ENCODE data around the gene ADCY2.

Gene ADCY2

DNA sequence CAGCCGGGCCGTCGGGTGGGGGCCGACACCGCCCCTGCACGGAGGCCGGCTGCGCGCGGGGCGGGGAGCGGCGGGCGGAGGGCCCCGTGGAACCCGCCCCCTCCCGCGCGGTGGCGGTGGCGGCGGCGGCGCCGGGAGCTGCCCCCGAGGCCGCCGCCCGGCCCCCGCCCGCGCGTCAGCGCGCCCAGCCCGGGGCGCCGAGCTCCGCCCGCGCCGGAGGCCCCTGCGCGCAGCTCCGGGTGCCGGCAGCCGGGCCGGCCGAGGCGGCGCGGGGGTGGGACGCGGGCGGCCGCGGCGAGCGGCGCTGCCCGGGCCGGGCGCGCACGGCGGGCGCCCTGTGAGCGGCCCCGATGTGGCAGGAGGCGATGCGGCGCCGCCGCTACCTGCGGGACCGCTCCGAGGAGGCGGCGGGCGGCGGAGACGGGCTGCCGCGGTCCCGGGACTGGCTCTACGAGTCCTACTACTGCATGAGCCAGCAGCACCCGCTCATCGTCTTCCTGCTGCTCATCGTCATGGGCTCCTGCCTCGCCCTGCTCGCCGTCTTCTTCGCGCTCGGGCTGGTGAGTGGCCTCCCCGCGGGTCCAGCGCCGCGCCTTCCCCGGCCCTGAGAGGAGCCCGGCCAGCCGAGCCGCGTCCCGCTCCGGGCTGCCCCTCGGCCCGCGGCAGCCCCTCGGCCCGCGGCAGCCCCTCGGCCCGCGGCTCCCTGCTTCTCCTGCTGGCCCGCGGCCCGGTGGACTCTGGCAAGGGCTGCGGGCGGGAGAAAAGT lies at the start of gene ADCY2:
Gene ADCY2 (plus strand): TSS at position 192 of the 766 bp plus-strand sequence. CDS start 159 bp downstream, at position 351.
- no peak for DNase-seq (ENCODE audit: low read depth)
- TF ChIP-seq, protein P1, sequence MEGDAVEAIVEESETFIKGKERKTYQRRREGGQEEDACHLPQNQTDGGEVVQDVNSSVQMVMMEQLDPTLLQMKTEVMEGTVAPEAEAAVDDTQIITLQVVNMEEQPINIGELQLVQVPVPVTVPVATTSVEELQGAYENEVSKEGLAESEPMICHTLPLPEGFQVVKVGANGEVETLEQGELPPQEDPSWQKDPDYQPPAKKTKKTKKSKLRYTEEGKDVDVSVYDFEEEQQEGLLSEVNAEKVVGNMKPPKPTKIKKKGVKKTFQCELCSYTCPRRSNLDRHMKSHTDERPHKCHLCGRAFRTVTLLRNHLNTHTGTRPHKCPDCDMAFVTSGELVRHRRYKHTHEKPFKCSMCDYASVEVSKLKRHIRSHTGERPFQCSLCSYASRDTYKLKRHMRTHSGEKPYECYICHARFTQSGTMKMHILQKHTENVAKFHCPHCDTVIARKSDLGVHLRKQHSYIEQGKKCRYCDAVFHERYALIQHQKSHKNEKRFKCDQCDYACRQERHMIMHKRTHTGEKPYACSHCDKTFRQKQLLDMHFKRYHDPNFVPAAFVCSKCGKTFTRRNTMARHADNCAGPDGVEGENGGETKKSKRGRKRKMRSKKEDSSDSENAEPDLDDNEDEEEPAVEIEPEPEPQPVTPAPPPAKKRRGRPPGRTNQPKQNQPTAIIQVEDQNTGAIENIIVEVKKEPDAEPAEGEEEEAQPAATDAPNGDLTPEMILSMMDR (IDR thresholded peaks at IDR 0.05; ENCODE audit: low read length, missing control alignments): no peak
- H3K4me3 ChIP-seq (replicated peaks; ENCODE audit: low read depth, low read length): no peak within 1 kb of the TSS

GRCh38 chr5:7347377-7347776 lies 48.6 kb upstream of the ADCY2 start:
- no peak overlapping the region for H3K4me3 ChIP-seq (replicated peaks; ENCODE audit: low read depth, low read length)
- TF ChIP-seq, protein P1 (IDR thresholded peaks at IDR 0.05; ENCODE audit: low read length, missing control alignments): no peak
- no peak for DNase-seq (ENCODE audit: low read depth)

DNA sequence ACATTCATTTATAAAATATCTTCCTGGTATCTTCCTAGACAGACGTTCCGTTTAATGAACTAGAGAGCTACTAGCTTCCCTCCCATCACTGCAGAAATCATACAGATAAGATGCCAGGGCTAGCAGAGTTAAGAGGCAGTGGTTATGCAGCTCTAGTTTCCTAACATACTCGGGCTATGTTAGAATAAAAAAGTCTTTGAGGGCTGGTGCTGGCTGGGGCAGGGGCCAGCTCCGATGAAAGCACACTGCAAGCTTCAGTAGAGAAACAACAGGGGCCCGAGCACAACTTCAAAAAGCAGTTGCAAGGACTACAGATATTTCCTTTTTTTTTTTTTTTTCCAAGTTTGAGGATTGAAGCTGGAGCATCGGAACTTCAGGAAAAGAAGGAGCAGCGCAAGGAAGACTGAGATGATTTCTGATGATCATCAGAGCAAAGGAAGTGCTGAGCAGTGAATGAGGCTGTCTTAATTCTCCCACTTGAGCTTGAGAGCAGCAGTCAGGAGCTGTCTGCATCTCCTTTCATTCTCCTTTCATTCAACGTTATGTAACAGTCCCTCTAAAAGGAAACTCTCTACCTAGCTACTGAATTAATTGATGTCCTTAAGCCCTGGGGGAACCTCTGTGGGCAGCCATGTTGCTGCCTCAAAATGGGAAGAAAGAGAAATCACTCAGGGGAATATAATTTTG lies 47.6 kb upstream of the ADCY2 start:
- no peak for DNase-seq (ENCODE audit: low read depth)
- TF ChIP-seq, protein P1 (IDR thresholded peaks at IDR 0.05; ENCODE audit: low read length, missing control alignments): no peak
- no peak overlapping the region for H3K4me3 ChIP-seq (replicated peaks; ENCODE audit: low read depth, low read length)

DNA sequence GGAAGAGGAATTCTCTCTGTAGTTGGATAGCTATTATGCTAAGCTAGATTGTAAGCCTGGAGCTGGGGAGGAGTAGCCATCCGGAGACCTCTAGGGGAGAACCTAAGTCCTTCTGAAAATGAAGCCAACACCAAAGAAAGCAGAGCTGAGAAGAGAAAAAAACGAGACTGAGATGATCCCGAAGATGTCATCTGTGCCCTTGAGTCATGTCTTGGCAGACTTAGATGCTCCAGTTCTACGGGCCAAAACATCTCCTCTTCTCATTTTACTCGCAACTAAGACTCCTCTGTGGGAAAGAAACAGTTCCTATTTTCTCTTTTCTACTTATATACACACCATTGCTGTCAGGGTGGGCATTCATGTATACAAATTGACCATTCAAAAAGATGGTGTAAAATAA lies 34.3 kb upstream of the ADCY2 start:
- no peak overlapping the region for H3K4me3 ChIP-seq (replicated peaks; ENCODE audit: low read depth, low read length)
- TF ChIP-seq, protein P1 (IDR thresholded peaks at IDR 0.05; ENCODE audit: low read length, missing control alignments): no peak
- no peak for DNase-seq (ENCODE audit: low read depth)

DNA sequence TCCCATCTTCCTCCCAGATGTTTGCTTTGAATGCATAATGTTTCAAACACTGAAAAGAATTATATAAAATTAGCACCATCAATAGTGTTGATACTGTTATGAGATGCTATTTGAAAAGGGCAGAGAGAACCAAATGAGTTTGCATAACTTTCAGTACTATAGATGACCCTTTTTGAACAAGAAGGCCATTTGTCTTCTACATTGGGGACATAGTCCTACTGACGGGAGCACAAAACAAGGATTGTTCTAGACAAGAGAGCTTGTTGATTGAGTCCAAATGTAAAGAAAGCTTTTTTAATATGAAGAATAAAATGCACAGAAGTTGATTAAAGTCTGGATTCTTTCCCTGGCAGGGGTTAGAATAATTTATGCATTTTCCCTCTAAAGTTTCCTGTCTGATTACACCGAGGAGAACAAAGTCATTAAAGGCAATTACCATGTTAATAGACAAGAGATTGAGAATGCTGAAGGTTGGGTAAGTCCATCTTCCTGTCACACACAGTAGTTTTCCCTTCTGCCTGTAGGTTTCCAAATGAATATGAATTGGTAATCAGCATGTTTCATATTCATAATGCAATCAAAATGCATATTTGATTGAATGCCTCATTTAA lies 32.8 kb upstream of the ADCY2 start:
- TF ChIP-seq, protein P1 (IDR thresholded peaks at IDR 0.05; ENCODE audit: low read length, missing control alignments): no peak
- no peak overlapping the region for H3K4me3 ChIP-seq (replicated peaks; ENCODE audit: low read depth, low read length)
- no peak for DNase-seq (ENCODE audit: low read depth)

GRCh38 chr5:7364226-7364875 lies 31.6 kb upstream of the ADCY2 start:
- TF ChIP-seq, protein P1 (IDR thresholded peaks at IDR 0.05; ENCODE audit: low read length, missing control alignments): no peak
- H3K4me3 ChIP-seq (replicated peaks; ENCODE audit: low read depth, low read length): no peak overlapping the region
- no peak for DNase-seq (ENCODE audit: low read depth)
